ENCODE results near the gene EFCAB14. TPM values are rescaled to one million over a fixed set of nuclear protein-coding genes. Genes with fewer than 3 reads are reported as not detected.

Gene EFCAB14
- total and polyA plus RNA-seq, 2 of the 4 experiments (the other 2 are of a cell fraction) = 28.6 to 43.0 TPM

GRCh38 chr1:46719689-46720088, 775 bp upstream of the EFCAB14 start:
- ATAC-seq (ENCODE audit: low read depth) (no peak), DNase-seq (no peak)
- H4K8ac ChIP-seq (ENCODE audit: low read depth in 2 of 2, low read length in 2 of 2) = peak overlapping the region; percentile 58 to 66; a peak in 3 of 4 replicates
- 0% methylated on average over 1 of the region's 3 CpGs; no CpG with 5 or more reads in 1 of the 2 experiments for WGBS, 2 experiments (ENCODE audit: extremely low coverage in 2 of 2, insufficient read length in 1 of 2)
- ChIA-PET CTCF (interaction anchor here (0.5 to 0.7 kb wide), 2 partner anchors 11 to 16 kb away, joined by 4 to 5 read pairs; no protein-coding TSS in a partner anchor), POLR2A (ENCODE audit: unreplicated experiment) (no interaction called here)
- no peak overlapping the region for H3K27ac ChIP-seq (ENCODE audit: insufficient read depth, low read length)
- H3K4ac ChIP-seq (ENCODE audit: low read depth, low read length) = no peak overlapping the region
- H2BK5ac ChIP-seq (ENCODE audit: low read depth, low read length, poor library complexity, severe bottlenecking) = no peak overlapping the region
- H3K9me3 ChIP-seq (ENCODE audit: control insufficient read depth, insufficient read depth, low read length) = no peaks in the 10 kb centered on the region
- peaks cover 6% of the 10 kb centered on the region; the same call in 1 of the 2 replicates for H4K20me1 ChIP-seq (ENCODE audit: insufficient read depth, low read length)
- H3K14ac ChIP-seq (replicated peaks; ENCODE audit: low read depth, low read length) = no peak overlapping the region
- no peak overlapping the region for H2BK120ac ChIP-seq (ENCODE audit: low read depth, low read length)
- H3K4me1 ChIP-seq (ENCODE audit: control insufficient read depth, insufficient read depth, low read length) = peaks cover 10% of the 10 kb centered on the region
- dilution Hi-C loops (cut with HindIII; ENCODE audit: low sequenced_read_pairs, unreplicated experiment) (no loop called here), intact Hi-C loops (cut with micrococcal nuclease) (loop anchor here (5.0 kb wide), 2 partner anchors 102 to 117 kb away; partner anchors contain the start of genes MKNK1 and MOB3C), in situ Hi-C loops (cut with MboI; ENCODE audit: low sequenced_read_pairs) (loop anchor here (25.0 kb wide), 1 partner anchor 307 kb away; no protein-coding TSS in a partner anchor)
- H3K9me1 ChIP-seq (ENCODE audit: insufficient read depth, low read length) = peaks cover 5% of the 10 kb centered on the region; the same call in 1 of the 2 replicates
- no TSS peak for BruUV-seq (replicated peaks)
- no peak for TF ChIP-seq RFX5 (IDR thresholded peaks at IDR 0.05; ENCODE audit: low read depth, low read length)
- no peak for TF ChIP-seq RCOR1 (IDR thresholded peaks at IDR 0.05; ENCODE audit: insufficient replicate concordance, low read length)
- no peak for TF ChIP-seq MAZ (IDR thresholded peaks at IDR 0.05; ENCODE audit: borderline replicate concordance, low read depth, low read length)
- TF ChIP-seq POLR2A (IDR thresholded peaks at IDR 0.05; ENCODE audit: low read depth, low read length) = no peak
- TF ChIP-seq CHD1 (IDR thresholded peaks at IDR 0.05; ENCODE audit: low read depth, low read length) = no peak
- TF ChIP-seq ELK1 (IDR thresholded peaks at IDR 0.05; ENCODE audit: borderline replicate concordance, low read depth, low read length) = no peak
- TF ChIP-seq MXI1 (IDR thresholded peaks at IDR 0.05; ENCODE audit: borderline replicate concordance, low read depth, low read length) = no peak
- TF ChIP-seq MAFK (IDR thresholded peaks at IDR 0.05; ENCODE audit: low read depth, low read length) = no peak
- no peak for TF ChIP-seq SMC3 (IDR thresholded peaks at IDR 0.05; ENCODE audit: low read depth, low read length)
- TF ChIP-seq RAD21 (IDR thresholded peaks at IDR 0.05; ENCODE audit: low read length) = no peak
- no peak for TF ChIP-seq BHLHE40 (IDR thresholded peaks at IDR 0.05; ENCODE audit: low read depth, low read length)
- TF ChIP-seq USF2 (IDR thresholded peaks at IDR 0.05; ENCODE audit: low read depth, low read length) = no peak
- H3K56ac ChIP-seq (ENCODE audit: extremely low read depth, insufficient read depth, low read length) = no peak overlapping the region
- H2AK9ac ChIP-seq (replicated peaks; ENCODE audit: low read depth, low read length, poor library complexity) = peak overlapping the region; percentile 51
- peaks cover 23 to 29% of the 10 kb centered on the region in 2 experiments for H3K79me1 ChIP-seq (ENCODE audit: low read depth in 1 of 2, low read length in 2 of 2)
- no peak overlapping the region for H2BK20ac ChIP-seq (ENCODE audit: low read depth, low read length)
- peak overlapping the region; percentile 33 for H4K5ac ChIP-seq (ENCODE audit: low read depth, low read length)
- no peak overlapping the region for H4K91ac ChIP-seq (ENCODE audit: insufficient read depth, low read depth, low read length)
- peaks cover 6% of the 10 kb centered on the region for H3K36me3 ChIP-seq (ENCODE audit: control insufficient read depth, insufficient read depth, low read length)
- peak overlapping the region; percentile 48 for H3K4me2 ChIP-seq (ENCODE audit: low read depth, low read length)
- H2AK5ac ChIP-seq (ENCODE audit: low read depth, low read length) = no peak overlapping the region
- H3K4me3 ChIP-seq (ENCODE audit: insufficient read depth, low read depth, low read length) = no peak overlapping the region; the same call in 1 of the 2 replicates
- no peak overlapping the region for H3K23ac ChIP-seq (ENCODE audit: low read depth, low read length)
- H2BK15ac ChIP-seq (ENCODE audit: low read depth, low read length) = no peak overlapping the region
- peak overlapping the region; percentile 85 for H2AFZ ChIP-seq (replicated peaks; ENCODE audit: low read length, poor library complexity)
- H3K18ac ChIP-seq (ENCODE audit: low read depth, low read length) = no peak overlapping the region
- H3K27me3 ChIP-seq (ENCODE audit: control insufficient read depth, insufficient read depth, low read length) = peaks cover 17% of the 10 kb centered on the region
- no peak overlapping the region for H3K9ac ChIP-seq (ENCODE audit: low read depth, low read length)

Measured in IMR-90 (cell line).